A549 (cell line): Measurements from ENCODE around the gene TACR1.
A peak's percentile ranks its signal among the peaks of the same experiment; 100 is the strongest.

Experiments
- BCL3 ChIP-seq: fragments of >200 bp; sonication (Bioruptor Twin); formaldehyde crosslinking; IDR thresholded peaks from 3 replicates; pipeline ENCODE4 v1.6.1; 2016
- CBX8 ChIP-seq: fragments of 200-600 bp; sonication (generic); IDR thresholded peaks from 2 replicates; pipeline ENCODE4 v1.6.1; 2016
- CHD4 ChIP-seq: fragments of 200-600 bp; sonication (generic); IDR thresholded peaks from 2 replicates; pipeline ENCODE4 v1.6.1; 2016; ENCODE audit warnings: antibody characterized with exemption, mild to moderate bottlenecking, borderline replicate concordance
- CTCF ChIP-seq: fragments of >200 bp; sonication (Bioruptor Twin); formaldehyde crosslinking; IDR thresholded peaks from 3 replicates; pipeline ENCODE4 v1.5.1; 2016
- EP300 ChIP-seq, 2 experiments: fragments of >200 bp; sonication (Bioruptor Twin); formaldehyde crosslinking; IDR thresholded peaks; 2 replicates in 1 of 2; 3 replicates in 1 of 2; pipeline ENCODE4 v1.6.1; 2016 to 2017
- GATA3 ChIP-seq: IDR thresholded peaks from 2 replicates; pipeline ENCODE4 v1.6.1; 2012; ENCODE audit warnings: borderline replicate concordance
- HMGXB4 ChIP-seq: fragments of 250-450 bp; sonication (Bioruptor Pico); IDR thresholded peaks from 2 replicates; pipeline ENCODE4 v1.5.0; 2021; ENCODE audit warnings: mild to moderate bottlenecking, moderate library complexity, borderline replicate concordance
- MAFK ChIP-seq: fragments of 450-650 bp; IDR thresholded peaks from 2 replicates; pipeline ENCODE4 v1.6.1; 2014; ENCODE audit not compliant: partially characterized antibody
- MAX ChIP-seq: IDR thresholded peaks from 2 replicates; pipeline ENCODE4 v1.6.1; 2012
- POLR2A ChIP-seq: IDR thresholded peaks from 2 replicates; pipeline ENCODE4 v1.6.1; 2012; ENCODE audit warnings: mild to moderate bottlenecking, low read length
- RNF2 ChIP-seq: fragments of 200-600 bp; sonication (generic); IDR thresholded peaks from 2 replicates; pipeline ENCODE4 v1.6.1; 2016; ENCODE audit warnings: low read depth, mild to moderate bottlenecking, antibody characterized with exemption, moderate library complexity, borderline replicate concordance
- USF2 ChIP-seq: fragments of 450-650 bp; IDR thresholded peaks from 2 replicates; pipeline ENCODE4 v1.6.1; 2014; ENCODE audit warnings: antibody characterized with exemption

- TF ChIP-seq BCL3 (no peak), MAX (no peak), POLR2A (no peak), USF2 (no peak), CTCF (no peak), MAFK (no peak), GATA3 (no peak), EP300 (IDR thresholded peaks at IDR 0.05) (0 out of 5 replicates have a peak, but pooled peaks of 1 of the 2 experiments have one; percentile 14), RNF2 (no peak), HMGXB4 (no peak), CBX8 (no peak), CHD4 (no peak)
These were observed 27.3 kb upstream of the TACR1 start for GRCh38 chr2:75226617-75227016.
